Raji (cell line): ENCODE measurements around the gene GNG12.

ENCODE experiments used
- POLR2A ChIP-seq: IDR thresholded peaks from 2 replicates; pipeline ENCODE4 v1.6.1; 2011; ENCODE audit warnings: low read depth, low read length, control low read depth; ENCODE audit not compliant: insufficient read depth

Gene GNG12

DNA sequence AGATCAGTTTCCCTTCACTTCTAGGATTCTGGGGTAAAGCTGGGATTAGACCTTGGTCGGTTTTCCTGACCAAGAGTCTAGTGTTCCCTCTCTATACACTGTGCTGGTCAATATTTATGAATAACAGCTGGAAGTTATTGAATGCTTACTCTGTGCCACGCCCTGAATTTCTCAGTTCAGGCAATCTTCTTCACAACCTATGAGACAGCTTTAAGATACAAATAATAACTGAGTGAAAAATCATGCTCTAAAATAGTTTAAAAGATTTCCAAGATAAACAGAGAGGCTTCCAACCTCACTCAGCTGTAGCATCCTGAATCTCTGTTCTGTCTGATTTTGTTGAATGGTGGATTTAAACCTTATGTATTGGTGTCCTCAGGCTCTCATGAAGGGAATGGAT is 72.2 kb downstream of the GNG12 start:
- TF ChIP-seq POLR2A = no peak

DNA sequence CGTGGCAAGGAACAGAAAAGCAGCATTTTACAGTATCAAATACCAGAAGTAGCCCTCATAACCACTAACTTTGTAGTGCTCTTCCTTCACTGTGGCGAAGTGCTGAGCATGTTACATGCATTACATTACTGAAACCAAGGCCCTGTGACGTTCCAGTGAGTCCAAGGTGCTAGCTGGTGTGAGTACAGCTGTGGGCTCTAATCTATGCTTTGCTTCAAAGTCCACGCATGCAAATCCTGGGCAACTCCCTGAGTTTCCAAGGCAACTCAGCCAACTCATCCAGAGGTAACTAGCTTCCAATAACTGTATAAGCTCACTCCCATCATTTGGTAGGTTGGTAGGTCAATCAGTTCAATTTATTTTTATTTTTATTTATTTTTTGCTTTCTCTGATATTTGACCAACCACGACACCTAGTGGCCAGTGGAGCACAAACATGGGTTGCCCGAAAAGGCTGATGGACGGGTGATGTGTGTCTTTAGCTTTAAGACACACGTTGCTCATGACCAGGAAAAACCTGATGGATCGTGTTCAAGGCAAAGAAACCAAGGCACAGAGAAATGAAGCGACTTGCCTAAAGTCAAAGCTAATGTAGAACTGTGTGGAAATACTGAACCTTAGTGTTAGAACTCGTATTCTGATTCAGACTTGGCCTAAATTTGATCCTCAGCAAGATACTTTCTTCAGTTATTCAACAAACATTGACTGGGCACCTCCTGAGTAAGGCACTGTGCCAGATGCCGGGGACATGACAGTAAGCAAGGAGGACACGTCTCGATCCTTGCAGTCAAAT is 73.0 kb downstream of the GNG12 start:
- TF ChIP-seq POLR2A = 0 out of 2 replicates have a peak, but pooled peaks have one; percentile 35

DNA sequence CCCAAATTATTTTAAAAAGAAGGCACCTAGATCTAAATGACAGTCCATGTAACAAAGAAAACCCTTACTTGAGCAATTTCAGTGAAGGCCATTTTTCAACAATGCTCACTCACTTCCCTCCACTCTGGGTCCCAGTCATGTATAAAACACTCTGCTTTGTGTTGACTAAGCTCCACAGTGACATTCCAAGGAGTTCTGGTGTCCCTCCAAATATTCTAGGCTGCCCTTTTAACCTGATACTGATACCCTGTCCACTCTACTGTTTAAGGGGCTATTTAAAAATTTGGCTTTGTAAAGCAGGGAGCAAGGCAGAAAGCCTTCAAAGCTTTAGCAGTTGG is 73.6 kb downstream of the GNG12 start:
- no peak for TF ChIP-seq POLR2A

DNA sequence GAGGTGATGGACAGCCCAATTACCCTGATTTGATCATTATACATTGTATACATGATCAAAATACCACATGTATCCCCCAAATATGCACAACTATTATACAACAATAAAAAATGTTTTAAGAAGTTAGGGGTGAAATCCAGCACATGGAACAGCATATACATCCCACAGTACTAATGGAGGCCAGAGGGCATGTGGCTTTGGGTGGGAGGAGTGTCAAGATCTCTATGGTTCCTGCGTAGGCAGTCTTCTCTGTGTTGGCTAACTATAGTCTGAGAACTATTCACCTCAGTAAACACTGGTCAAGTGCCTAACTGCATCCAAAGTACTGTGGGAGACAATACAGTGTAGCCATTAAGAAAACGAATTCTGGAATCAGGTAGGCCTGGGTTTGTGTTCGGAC is 74.2 kb downstream of the GNG12 start:
- no peak for TF ChIP-seq POLR2A

DNA sequence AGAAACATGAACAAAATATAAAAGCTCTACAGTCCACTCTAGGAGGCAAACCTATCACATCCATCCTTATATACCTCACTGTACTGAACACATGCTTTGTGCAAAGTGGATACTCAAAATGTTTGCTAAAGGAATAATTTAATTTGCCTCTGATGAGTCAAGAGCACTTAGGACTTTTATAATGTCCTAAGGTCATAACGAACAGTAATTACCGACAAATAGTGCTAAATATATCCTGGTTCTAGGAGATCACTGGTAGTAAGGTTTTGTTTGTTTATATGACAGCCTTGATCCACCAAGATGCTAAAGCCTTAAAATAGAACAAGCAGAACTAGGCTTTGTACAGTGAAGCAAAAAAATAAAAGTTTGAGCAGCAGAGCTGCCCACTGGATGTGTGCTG is 77.6 kb downstream of the GNG12 start:
- no peak for TF ChIP-seq POLR2A

DNA sequence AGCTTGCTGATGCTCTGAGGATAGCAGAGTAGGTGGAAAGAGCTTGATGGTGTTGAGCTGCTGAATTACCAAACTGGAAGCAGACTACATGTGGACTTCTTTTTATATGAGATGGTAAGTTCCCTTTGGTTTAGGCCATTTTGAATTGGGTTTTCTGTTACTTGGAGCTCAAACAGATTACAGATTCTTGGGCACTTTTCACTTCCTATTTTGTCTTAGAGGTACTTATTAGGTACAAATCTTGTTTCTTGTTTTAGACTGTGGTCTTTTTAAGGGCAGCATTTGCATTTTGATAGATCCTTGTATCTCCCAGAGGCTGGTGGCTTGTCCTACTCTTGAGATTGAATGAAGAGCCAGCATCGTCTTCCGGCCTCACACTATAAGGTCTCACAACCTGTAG is 78.1 kb downstream of the GNG12 start:
- no peak for TF ChIP-seq POLR2A

DNA sequence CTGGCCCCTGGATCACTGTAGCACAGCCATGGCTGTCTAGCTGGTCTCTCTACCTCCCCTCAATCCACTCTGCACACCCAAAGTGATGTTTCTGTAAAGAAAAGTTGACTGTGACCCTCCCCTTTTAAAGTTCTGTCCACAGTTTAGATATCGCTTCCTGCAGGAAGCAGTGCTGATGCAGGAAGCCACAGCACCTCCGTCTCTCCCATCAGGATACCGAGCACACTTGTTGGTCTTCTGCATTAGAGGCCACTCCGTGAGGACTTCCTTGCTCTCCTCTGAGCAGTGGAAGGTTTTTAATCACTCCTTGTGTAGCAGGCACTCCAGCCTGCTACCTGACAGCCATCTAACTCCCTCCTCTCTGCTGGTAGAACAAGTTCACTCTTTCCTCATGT is 78.7 kb downstream of the GNG12 start:
- no peak for TF ChIP-seq POLR2A

DNA sequence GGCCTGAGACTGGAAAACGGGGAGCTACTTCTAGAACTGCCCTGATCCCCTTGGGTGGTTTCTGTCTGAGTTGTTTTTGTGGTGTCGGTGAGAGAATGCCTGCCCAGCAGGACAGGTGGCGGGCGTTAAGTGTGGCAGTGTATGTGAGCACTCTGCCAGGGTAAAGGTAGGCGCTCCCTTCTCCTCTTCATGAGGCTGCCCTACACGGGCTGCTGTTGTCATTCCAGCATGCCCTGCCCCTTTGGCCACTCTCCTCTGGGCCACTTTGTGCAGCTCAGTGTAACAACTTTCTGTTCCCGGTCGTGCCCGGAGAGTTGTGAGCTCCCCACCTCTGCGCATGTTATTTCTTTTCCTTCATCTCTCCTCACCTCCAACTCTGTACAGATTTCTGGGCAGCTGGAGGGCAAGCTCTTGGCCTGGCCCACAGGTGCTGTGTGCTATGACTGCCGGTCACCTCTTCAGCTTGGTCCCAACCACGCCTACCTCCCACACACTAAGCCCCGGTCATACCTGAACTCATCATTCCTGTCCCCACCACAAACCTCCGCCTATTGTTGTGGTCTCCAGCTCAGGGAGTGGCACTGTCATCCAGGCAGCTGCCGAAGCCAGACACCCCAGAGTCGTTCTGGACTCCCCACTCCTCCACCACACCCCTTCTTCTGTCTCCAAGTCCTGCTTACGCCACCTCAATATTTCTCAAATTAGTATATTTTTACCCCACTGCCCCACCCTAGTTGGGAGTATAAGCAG is 79.3 kb downstream of the GNG12 start:
- TF ChIP-seq POLR2A = no peak

DNA sequence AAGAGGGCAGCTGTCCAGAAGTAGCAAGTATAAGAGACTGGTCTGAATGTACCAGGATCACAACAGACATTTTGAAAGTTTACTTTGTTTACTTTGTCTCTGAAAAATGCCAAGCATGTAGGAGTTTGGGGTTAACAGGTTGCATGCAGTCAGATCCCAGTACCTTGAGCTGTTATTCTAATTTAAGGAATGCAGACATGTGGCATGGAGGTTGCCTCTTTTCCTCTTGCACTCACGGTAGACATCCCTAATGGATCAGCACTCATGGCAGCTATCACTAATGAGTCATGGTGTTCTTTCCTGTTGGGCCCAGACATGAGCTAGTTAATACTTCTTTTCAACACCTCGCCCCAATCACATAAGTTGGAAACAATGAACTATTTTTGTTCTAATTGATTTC is 81.0 kb downstream of the GNG12 start:
- no peak for TF ChIP-seq POLR2A

DNA sequence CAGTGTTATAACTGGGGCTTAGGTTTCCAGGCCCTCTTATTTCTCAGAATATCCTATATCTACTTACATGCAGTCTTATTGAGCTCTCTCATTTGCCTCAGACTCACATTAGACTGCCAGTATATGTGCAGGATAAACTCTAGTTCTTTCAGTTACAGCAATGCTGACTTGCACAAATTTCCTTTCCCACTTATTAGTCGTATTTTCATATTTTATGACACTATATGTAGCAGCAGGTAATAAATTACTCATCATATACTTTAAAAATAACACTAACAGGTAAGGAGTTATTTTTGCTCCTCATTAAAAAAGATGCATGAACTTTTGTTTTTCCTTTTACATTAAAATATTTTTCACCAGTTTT is 82.6 kb downstream of the GNG12 start:
- no peak for TF ChIP-seq POLR2A

DNA sequence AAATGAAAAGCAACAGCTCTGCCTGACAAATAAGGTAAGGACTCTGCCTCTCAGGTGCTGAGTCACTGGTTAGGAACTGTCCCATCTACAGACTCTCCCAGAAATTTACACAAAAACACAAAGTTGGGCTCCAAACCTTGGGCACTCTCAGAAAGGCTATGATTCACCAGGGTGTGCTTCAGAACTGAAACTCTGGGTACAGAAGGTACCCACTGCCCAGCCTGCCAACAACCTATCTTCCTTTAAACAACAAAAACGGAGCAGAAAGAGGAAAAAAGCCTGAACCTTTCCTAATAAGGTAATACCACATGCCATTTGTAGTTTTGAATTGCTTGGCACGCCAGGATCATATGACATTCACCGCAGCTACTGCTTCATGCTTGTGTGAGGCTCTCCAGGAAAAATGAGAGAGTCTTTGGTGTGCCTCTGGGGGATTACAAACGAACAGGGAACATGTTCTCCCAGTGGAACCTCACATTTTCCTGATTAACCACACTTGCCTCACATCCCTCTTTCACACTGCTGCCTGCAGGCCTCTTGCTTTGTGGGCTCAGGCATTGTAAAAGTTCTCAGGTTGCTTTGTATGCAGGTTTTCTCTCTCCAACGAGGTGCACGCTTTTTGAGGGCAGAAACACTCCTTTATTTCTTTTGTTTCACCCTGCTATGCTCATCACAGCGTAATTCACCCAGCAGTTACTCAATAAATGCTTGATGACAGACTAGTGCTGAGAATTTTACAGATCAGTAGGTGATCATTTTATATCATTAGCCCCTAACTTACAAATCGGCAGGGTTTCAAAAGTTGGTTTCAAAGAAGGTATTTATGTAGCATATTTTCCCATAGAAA is 83.2 kb downstream of the GNG12 start:
- no peak for TF ChIP-seq POLR2A

DNA sequence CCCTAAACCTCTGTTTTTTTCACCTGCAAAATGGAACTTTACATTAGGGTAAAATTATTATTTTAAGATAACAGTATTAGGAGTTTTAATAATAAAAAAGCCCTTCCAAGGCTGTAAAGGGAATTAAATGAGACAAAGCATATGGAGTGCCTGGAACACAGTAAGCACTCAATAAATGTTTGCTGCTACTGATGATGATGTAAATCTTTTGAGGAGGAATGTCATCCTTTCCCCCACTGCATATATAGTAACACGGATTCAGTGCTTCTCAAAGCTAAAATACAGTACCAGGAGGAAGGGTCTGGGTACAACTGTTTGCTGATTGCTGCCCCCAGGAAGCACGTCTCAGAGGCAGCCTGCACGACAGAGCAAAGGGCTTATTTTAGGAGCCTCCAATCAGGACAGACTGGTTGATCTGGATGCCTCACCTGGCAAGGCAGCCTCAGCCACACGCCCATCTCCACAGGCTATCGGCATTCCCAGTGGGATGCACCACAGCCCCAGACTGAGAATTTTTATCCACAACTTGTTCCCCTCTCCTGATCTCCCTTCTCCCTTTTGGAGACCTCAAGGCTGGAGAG is 83.9 kb downstream of the GNG12 start:
- no peak for TF ChIP-seq POLR2A

DNA sequence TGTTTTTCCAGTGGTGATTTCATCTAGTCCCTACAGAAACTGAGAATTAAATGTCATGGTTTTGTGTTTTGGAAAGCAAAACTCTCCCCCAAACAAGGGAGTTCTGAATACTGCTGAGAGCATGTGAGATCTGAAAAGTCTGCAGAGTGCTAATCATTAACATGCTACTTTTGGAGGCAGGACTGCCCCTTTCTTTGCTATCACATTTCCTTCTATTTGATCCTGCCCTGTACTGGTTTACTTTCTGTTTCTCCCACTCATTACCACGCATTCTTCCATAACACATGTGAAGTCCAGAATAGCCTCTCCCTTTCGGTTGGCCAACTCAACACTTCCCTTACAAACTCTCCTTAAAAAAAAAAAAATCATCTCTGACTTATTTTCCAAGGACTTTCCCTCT is 84.6 kb downstream of the GNG12 start:
- no peak for TF ChIP-seq POLR2A

DNA sequence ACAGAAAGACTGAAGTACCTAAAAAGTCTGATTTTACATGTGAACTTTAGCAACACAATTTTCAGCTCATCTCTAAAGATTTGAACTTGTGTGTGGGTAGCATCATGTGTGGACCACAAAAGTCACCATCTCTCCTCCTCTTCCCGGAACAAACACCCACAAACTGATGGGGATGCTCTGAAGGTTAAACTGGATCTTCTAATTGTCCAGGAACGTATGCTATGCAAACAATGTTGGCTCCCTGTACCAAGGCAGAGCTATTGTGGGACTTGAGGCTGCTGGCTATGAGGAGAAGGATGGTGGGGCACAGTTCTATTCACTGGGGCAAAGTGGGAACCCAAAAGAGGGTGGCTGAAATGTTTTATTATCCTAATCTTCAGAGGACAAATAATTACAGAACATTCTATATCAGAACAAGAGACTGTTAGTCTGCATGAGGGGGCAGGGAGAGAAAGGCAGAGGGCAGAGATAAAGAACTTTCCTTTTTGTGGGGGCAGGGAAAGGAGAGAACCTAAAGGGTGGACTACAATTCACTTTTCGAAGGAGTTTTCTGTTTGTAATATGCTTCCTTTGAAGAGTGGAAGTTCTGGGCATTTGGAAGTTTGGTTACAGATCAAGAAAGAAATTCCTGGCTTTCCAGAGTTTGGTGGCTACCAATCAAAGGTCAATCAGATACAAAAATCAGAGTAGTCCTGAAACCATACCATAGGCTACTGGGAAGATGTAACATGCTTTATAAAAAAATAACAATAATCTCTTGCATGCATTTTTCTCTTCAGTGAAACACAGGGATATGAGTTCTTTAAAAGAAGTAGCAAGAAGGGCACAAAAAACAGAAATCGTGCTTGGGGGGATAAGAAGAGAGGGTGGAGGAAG is 85.4 kb downstream of the GNG12 start:
- no peak for TF ChIP-seq POLR2A
